SK-N-SH (cell line): ENCODE measurements around the gene SLC24A4. TPM values are rescaled to one million over a fixed set of nuclear protein-coding genes. Genes with fewer than 3 reads are reported as not detected.

Experiments
- CTCF ChIA-PET: fragments of 300-600, 350-600 bp; formaldehyde crosslinking; extraction: SDS; loops from one replicate; lab custom pipeline; 2021; lab: Yijun Ruan, JAX
- POLR2A ChIA-PET: fragments of 350-600 bp; sonication (Branson Sonifier 250); formaldehyde crosslinking; extraction: SDS; loops from one replicate; lab custom pipeline; 2020; ENCODE audit warnings: antibody characterized with exemption, inconsistent platforms; lab: Yijun Ruan, JAX
- DNase-seq: peaks from one replicate; pipeline ENCODE4 v3.0.0; 2012
- H2AFZ ChIP-seq: fragments of 200-600 bp; sonication (generic); 2 replicates; pipeline ENCODE4 v1.8.1; 2016; ENCODE audit warnings: antibody characterized with exemption, mild to moderate bottlenecking, low read depth
- H3F3A ChIP-seq: fragments of 200-600 bp; sonication (generic); replicated peaks from 2 replicates; pipeline ENCODE3; 2016; ENCODE audit warnings: antibody characterized with exemption, mild to moderate bottlenecking; ENCODE audit not compliant: insufficient read depth
- H3K27ac ChIP-seq, 2 experiments: fragments of 200-500 bp in 1 of 2; fragments of 200-600 bp in 1 of 2; sonication (Bioruptor generic) in 1 of 2; sonication (generic), shearing (Covaris generic) in 1 of 2; 2 replicates each; pipeline versions ENCODE4 v1.5.1 to v1.6.1; 2014 to 2016; ENCODE audit warnings: low read depth in 2 of 2, inconsistent platforms in 1 of 2, low read length in 1 of 2, mild to moderate bottlenecking in 1 of 2, mixed read lengths in 1 of 2
- H3K27me3 ChIP-seq: fragments of 200-600 bp; sonication (generic), shearing (Covaris generic); 2 replicates; pipeline ENCODE4 v1.6.1; 2016; ENCODE audit warnings: mixed run types; ENCODE audit not compliant: insufficient read depth
- H3K36me3 ChIP-seq, 2 experiments: fragments of 200-500 bp in 1 of 2; fragments of 200-600 bp in 1 of 2; sonication (Bioruptor generic) in 1 of 2; sonication (generic) in 1 of 2; replicated peaks in 1 of 2; 2 replicates each; pipeline versions ENCODE3 to v1.5.1; 2014 to 2016; ENCODE audit warnings: low read length in 1 of 2, mild to moderate bottlenecking in 1 of 2; ENCODE audit not compliant: insufficient read depth in 2 of 2, control insufficient read depth in 1 of 2
- H3K4me1 ChIP-seq, 2 experiments: fragments of 200-500 bp in 1 of 2; fragments of 200-600 bp in 1 of 2; sonication (Bioruptor generic) in 1 of 2; sonication (generic), shearing (Covaris generic) in 1 of 2; 2 replicates each; pipeline versions ENCODE4 v1.5.1 to v1.6.1; 2014 to 2016; ENCODE audit warnings: low read depth in 1 of 2, low read length in 1 of 2, mixed run types in 1 of 2; ENCODE audit not compliant: insufficient read depth in 2 of 2, control insufficient read depth in 1 of 2
- H3K4me2 ChIP-seq: fragments of 200-600 bp; sonication (generic), shearing (Covaris generic); 2 replicates; pipeline ENCODE4 v1.6.1; 2017; ENCODE audit warnings: mixed run types
- H3K4me3 ChIP-seq, 2 experiments: fragments of 200-500 bp in 1 of 2; fragments of 200-600 bp in 1 of 2; sonication (Bioruptor generic) in 1 of 2; sonication (generic), shearing (Covaris generic) in 1 of 2; 2 replicates each; pipeline versions ENCODE4 v1.5.1 to v1.8.1; 2014 to 2016; ENCODE audit warnings: low read depth in 2 of 2, inconsistent platforms in 1 of 2, low read length in 1 of 2, mild to moderate bottlenecking in 1 of 2, mixed read lengths in 1 of 2, moderate library complexity in 1 of 2
- H3K79me2 ChIP-seq: fragments of 200-600 bp; sonication (generic); 2 replicates; pipeline ENCODE4 v1.8.1; 2017; ENCODE audit warnings: mild to moderate bottlenecking; ENCODE audit not compliant: insufficient read depth
- H3K9ac ChIP-seq: fragments of 200-600 bp; sonication (generic); 2 replicates; pipeline ENCODE4 v1.6.1; 2017; ENCODE audit warnings: mixed run types
- H3K9me2 ChIP-seq: fragments of 200-600 bp; sonication (generic); 2 replicates; pipeline ENCODE4 v1.6.1; 2017; ENCODE audit warnings: mixed run types
- H3K9me3 ChIP-seq: fragments of 200-600 bp; sonication (generic); 2 replicates; pipeline ENCODE4 v1.6.1; 2017; ENCODE audit warnings: mixed run types, mild to moderate bottlenecking, moderate library complexity
- H4K20me1 ChIP-seq: fragments of 200-600 bp; sonication (generic); 2 replicates; pipeline ENCODE4 v1.6.1; 2017; ENCODE audit warnings: mild to moderate bottlenecking, mixed run types; ENCODE audit not compliant: insufficient read depth
- ELF1 ChIP-seq: IDR thresholded peaks from 2 replicates; pipeline ENCODE4 v1.4.0; 2012
- EP300 ChIP-seq, 2 experiments: IDR thresholded peaks; 2 replicates each; pipeline versions ENCODE4 v1.4.0 to v1.6.1; 2012; ENCODE audit warnings: borderline replicate concordance in 1 of 2, low read depth in 1 of 2, low read length in 1 of 2
- FOSL2 ChIP-seq: IDR thresholded peaks from 2 replicates; pipeline ENCODE4 v1.4.0; 2012; ENCODE audit warnings: low read depth, mild to moderate bottlenecking, moderate library complexity, borderline replicate concordance
- FOXJ3 ChIP-seq: sonication (generic); formaldehyde crosslinking; IDR thresholded peaks from 2 replicates; pipeline ENCODE4 v1.5.1; 2020; ENCODE audit warnings: mild to moderate bottlenecking, missing genetic modification reagents
- FOXM1 ChIP-seq: IDR thresholded peaks from 2 replicates; pipeline ENCODE4 v1.4.0; 2012; ENCODE audit warnings: low read depth, mild to moderate bottlenecking
- GABPA ChIP-seq: IDR thresholded peaks from 2 replicates; pipeline ENCODE4 v1.4.0; 2012; ENCODE audit warnings: low read depth, mild to moderate bottlenecking
- NFIC ChIP-seq: IDR thresholded peaks from 2 replicates; pipeline ENCODE4 v1.4.0; 2012; ENCODE audit warnings: borderline replicate concordance
- RAD21 ChIP-seq: IDR thresholded peaks from 2 replicates; pipeline ENCODE4 v1.6.1; 2012; ENCODE audit warnings: mild to moderate bottlenecking, low read length
- RXRA ChIP-seq: IDR thresholded peaks from 2 replicates; pipeline ENCODE4 v1.4.0; 2012; ENCODE audit warnings: low read depth, mild to moderate bottlenecking, borderline replicate concordance
- SIN3A ChIP-seq: IDR thresholded peaks from 2 replicates; pipeline ENCODE4 v1.6.1; 2012; ENCODE audit warnings: low read depth, mild to moderate bottlenecking, low read length, moderate library complexity, borderline replicate concordance
- SMC3 ChIP-seq: IDR thresholded peaks from 2 replicates; pipeline ENCODE4 v1.6.1; 2012; ENCODE audit warnings: low read depth, low read length, improper control_type of control experiment
- TEAD4 ChIP-seq: IDR thresholded peaks from 2 replicates; pipeline ENCODE4 v1.4.0; 2012; ENCODE audit warnings: mild to moderate bottlenecking, borderline replicate concordance; ENCODE audit not compliant: insufficient read depth
- WGBS: methylation state at CpG from one replicate; pipeline ENCODE4 v1.1.6; 2017; ENCODE audit warnings: low lambda C conversion rate; 5-methylcytosine and 5-hydroxymethylcytosine counted together
- polyA plus RNA-seq, 3 experiments: library from polyadenylated mRNA; depleted of rRNA; stranded (reverse); fragments of >200 nt; gene quantifications; 2 replicates each; pipeline ENCODE4 v1.2.3, GENCODE V29; 2012
- TF ChIP-seq, protein P1 (sequence below): IDR thresholded peaks from 2 replicates; pipeline ENCODE4; 2012
- TF ChIP-seq, protein P2 (sequence below): fragments of 150-350 bp; IDR thresholded peaks from 2 replicates; pipeline ENCODE4 v1.6.1; 2017; ENCODE audit warnings: antibody characterized with exemption, low read length, low read depth, borderline replicate concordance
- TF ChIP-seq, protein P3 (sequence below): IDR thresholded peaks from 2 replicates; pipeline ENCODE4 v1.6.1; 2012; ENCODE audit warnings: mild to moderate bottlenecking, low read depth, low read length, moderate library complexity

The SLC24A4 gene
- polyA plus RNA-seq, 1 of the 3 experiments (the other 2 are of a cell fraction) = 0.07 TPM

DNA sequence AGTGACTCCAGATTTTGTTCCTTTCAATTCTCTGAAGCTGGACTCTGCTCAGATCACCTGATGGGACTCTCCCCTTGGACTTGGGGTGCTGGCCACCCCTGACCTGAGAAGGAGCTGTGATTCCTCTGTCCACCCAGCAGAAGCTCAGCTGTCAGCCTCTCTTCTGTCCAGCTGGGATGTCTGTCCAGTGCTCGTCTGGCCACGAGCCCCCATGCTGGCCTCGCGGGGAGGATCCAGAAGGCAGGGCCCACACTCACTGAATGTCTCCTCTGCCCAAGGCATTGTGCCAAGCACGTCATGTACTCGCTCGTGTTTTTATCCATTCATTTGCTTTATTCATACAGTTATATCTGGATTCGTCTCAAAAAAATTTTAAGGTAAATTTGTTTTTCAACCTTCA lies 14.2 kb upstream of the SLC24A4 start (continued):
- TF ChIP-seq FOXM1 = no peak
- no peak for TF ChIP-seq EP300 (IDR thresholded peaks at IDR 0.05; ENCODE audit: borderline replicate concordance in 1 of 2, low read depth in 1 of 2, low read length in 1 of 2)

DNA sequence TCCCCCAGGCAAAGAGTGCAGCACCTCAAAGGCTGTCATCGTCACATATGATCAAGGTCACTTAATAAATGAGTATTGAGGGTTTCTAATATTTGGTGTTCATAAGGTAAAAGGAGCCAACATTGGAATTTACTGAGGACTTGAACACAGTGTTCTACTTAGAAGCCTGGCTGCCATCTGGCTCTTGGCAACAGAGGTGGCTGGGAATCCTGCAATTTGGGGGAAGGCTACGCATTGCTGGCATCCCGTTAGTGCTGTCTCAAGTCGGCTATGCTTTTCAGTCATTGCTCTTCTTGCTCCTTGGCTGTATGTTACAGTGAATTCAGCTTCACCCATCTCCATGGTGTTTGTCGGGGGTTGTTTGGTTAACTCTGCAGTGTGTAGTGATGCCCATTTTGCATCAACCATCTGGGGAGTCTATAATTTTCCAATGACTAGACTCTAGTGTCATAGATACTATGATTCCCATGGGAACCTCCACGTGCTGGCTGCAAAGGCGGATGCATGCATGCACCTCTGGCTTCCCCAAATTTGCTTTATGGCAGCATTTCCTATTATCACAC lies 12.9 kb upstream of the SLC24A4 start:
- Histone ChIP-seq H3K9me3 (no peaks in the 10 kb centered on the region), H3K9ac (no peak overlapping the region), H4K20me1 (no peaks in the 10 kb centered on the region), H3F3A (no peaks in the 10 kb centered on the region), H3K4me2 (no peak overlapping the region), H2AFZ (no peak overlapping the region), H3K27me3 (peaks cover 60% of the 10 kb centered on the region), H3K9me2 (no peaks in the 10 kb centered on the region), H3K4me1 (no peaks in the 10 kb centered on the region), H3K36me3 (no peaks in the 10 kb centered on the region), H3K27ac (no peak overlapping the region), H3K4me3 (no peak overlapping the region), H3K79me2 (no peaks in the 10 kb centered on the region)
- DNase-seq = no peak
- ChIA-PET POLR2A (no interaction called here), CTCF (no interaction called here)
- TF ChIP-seq SIN3A = no peak
- no peak for TF ChIP-seq SMC3
- no peak for TF ChIP-seq GABPA
- TF ChIP-seq, protein P1, sequence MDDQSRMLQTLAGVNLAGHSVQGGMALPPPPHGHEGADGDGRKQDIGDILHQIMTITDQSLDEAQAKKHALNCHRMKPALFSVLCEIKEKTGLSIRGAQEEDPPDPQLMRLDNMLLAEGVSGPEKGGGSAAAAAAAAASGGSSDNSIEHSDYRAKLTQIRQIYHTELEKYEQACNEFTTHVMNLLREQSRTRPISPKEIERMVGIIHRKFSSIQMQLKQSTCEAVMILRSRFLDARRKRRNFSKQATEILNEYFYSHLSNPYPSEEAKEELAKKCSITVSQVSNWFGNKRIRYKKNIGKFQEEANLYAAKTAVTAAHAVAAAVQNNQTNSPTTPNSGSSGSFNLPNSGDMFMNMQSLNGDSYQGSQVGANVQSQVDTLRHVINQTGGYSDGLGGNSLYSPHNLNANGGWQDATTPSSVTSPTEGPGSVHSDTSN = no peak
- TF ChIP-seq EP300 (IDR thresholded peaks at IDR 0.05; ENCODE audit: borderline replicate concordance in 1 of 2, low read depth in 1 of 2, low read length in 1 of 2) = no peak
- no peak for TF ChIP-seq NFIC
- TF ChIP-seq ELF1 = no peak
- no peak for TF ChIP-seq RXRA
- no peak for TF ChIP-seq RAD21
- TF ChIP-seq FOXJ3 (CRISPR knock-in tag) = no peak
- no peak for TF ChIP-seq FOSL2
- TF ChIP-seq, protein P2, sequence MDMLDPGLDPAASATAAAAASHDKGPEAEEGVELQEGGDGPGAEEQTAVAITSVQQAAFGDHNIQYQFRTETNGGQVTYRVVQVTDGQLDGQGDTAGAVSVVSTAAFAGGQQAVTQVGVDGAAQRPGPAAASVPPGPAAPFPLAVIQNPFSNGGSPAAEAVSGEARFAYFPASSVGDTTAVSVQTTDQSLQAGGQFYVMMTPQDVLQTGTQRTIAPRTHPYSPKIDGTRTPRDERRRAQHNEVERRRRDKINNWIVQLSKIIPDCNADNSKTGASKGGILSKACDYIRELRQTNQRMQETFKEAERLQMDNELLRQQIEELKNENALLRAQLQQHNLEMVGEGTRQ = no peak
- TF ChIP-seq, protein P3, sequence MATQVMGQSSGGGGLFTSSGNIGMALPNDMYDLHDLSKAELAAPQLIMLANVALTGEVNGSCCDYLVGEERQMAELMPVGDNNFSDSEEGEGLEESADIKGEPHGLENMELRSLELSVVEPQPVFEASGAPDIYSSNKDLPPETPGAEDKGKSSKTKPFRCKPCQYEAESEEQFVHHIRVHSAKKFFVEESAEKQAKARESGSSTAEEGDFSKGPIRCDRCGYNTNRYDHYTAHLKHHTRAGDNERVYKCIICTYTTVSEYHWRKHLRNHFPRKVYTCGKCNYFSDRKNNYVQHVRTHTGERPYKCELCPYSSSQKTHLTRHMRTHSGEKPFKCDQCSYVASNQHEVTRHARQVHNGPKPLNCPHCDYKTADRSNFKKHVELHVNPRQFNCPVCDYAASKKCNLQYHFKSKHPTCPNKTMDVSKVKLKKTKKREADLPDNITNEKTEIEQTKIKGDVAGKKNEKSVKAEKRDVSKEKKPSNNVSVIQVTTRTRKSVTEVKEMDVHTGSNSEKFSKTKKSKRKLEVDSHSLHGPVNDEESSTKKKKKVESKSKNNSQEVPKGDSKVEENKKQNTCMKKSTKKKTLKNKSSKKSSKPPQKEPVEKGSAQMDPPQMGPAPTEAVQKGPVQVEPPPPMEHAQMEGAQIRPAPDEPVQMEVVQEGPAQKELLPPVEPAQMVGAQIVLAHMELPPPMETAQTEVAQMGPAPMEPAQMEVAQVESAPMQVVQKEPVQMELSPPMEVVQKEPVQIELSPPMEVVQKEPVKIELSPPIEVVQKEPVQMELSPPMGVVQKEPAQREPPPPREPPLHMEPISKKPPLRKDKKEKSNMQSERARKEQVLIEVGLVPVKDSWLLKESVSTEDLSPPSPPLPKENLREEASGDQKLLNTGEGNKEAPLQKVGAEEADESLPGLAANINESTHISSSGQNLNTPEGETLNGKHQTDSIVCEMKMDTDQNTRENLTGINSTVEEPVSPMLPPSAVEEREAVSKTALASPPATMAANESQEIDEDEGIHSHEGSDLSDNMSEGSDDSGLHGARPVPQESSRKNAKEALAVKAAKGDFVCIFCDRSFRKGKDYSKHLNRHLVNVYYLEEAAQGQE = no peak
- no peak for TF ChIP-seq TEAD4
- WGBS = 7% methylated on average over 7 of the region's 7 CpGs
